Trophoblast cell (in vitro differentiated cells and primary cell): ENCODE results near the gene GPI.

Experiments used
- DNase-seq, 2 donors: peaks; one replicate each; pipeline ENCODE4 v3.0.0-alpha.2; 2016
- H2AFZ ChIP-seq: 2 replicates; pipeline ENCODE4 v1.6.1; 2013; ENCODE audit warnings: low read length, moderate library complexity, mild to moderate bottlenecking; ENCODE audit not compliant: insufficient read depth, poor library complexity
- H2AK5ac ChIP-seq: 2 replicates; pipeline ENCODE4 v1.6.1; 2013; ENCODE audit warnings: mild to moderate bottlenecking, low read length
- H2BK120ac ChIP-seq: 2 replicates; pipeline ENCODE4 v1.6.1; 2013; ENCODE audit warnings: low read length, mild to moderate bottlenecking, moderate library complexity; ENCODE audit not compliant: insufficient read depth, poor library complexity
- H2BK12ac ChIP-seq: 2 replicates; pipeline ENCODE4 v1.6.1; 2013; ENCODE audit warnings: mild to moderate bottlenecking, low read length, moderate library complexity
- H2BK5ac ChIP-seq: 2 replicates; pipeline ENCODE4 v1.6.1; 2013; ENCODE audit warnings: low read length, low read depth, moderate library complexity, mild to moderate bottlenecking; ENCODE audit not compliant: poor library complexity
- H3K14ac ChIP-seq: 2 replicates; pipeline ENCODE4 v1.6.1; 2013; ENCODE audit warnings: mild to moderate bottlenecking, low read length
- H3K18ac ChIP-seq: 2 replicates; pipeline ENCODE4 v1.6.1; 2013; ENCODE audit warnings: mild to moderate bottlenecking, low read length
- H3K23ac ChIP-seq: 2 replicates; pipeline ENCODE4 v1.6.1; 2013; ENCODE audit warnings: low read length
- H3K27ac ChIP-seq: 2 replicates; pipeline ENCODE4 v1.5.1; 2013; ENCODE audit warnings: low read depth, mild to moderate bottlenecking, inconsistent platforms, low read length, moderate library complexity
- H3K27me3 ChIP-seq: 2 replicates; pipeline ENCODE4 v1.6.1; 2013; ENCODE audit warnings: inconsistent platforms, mild to moderate bottlenecking, low read length, moderate library complexity; ENCODE audit not compliant: insufficient read depth
- H3K36me3 ChIP-seq, 2 experiments: 1 replicate in 1 of 2; 2 replicates in 1 of 2; pipeline ENCODE4 v1.6.1; 2013; ENCODE audit warnings: low read length in 2 of 2, mild to moderate bottlenecking in 2 of 2, moderate library complexity in 1 of 2; ENCODE audit not compliant: insufficient read depth in 2 of 2, control insufficient read depth in 1 of 2
- H3K4ac ChIP-seq: 2 replicates; pipeline ENCODE4 v1.6.1; 2013; ENCODE audit warnings: low read depth, mild to moderate bottlenecking, low read length, moderate library complexity
- H3K4me1 ChIP-seq, 2 experiments: 1 replicate in 1 of 2; 2 replicates in 1 of 2; pipeline ENCODE4 v1.6.1; 2013; ENCODE audit warnings: low read length in 2 of 2, mild to moderate bottlenecking in 2 of 2, moderate library complexity in 1 of 2; ENCODE audit not compliant: insufficient read depth in 2 of 2, control insufficient read depth in 1 of 2
- H3K4me2 ChIP-seq: 2 replicates; pipeline ENCODE4 v1.6.1; 2013; ENCODE audit warnings: inconsistent platforms, mild to moderate bottlenecking, low read length, moderate library complexity
- H3K4me3 ChIP-seq: 2 replicates; pipeline ENCODE4 v1.5.1; 2013; ENCODE audit warnings: mild to moderate bottlenecking, low read depth, low read length, inconsistent platforms
- H3K79me1 ChIP-seq: one replicate; pipeline ENCODE4 v1.6.1; 2013; ENCODE audit warnings: low read length
- H3K79me2 ChIP-seq: 2 replicates; pipeline ENCODE4 v1.6.1; 2013; ENCODE audit warnings: low read length, mild to moderate bottlenecking; ENCODE audit not compliant: control insufficient read depth, insufficient read depth, poor library complexity
- H3K9ac ChIP-seq: 2 replicates; pipeline ENCODE4 v1.6.1; 2013; ENCODE audit warnings: mild to moderate bottlenecking, low read length
- H3K9me3 ChIP-seq: 2 replicates; pipeline ENCODE4 v1.6.1; 2013; ENCODE audit warnings: low read depth, mild to moderate bottlenecking, control low read depth, inconsistent platforms, low read length; ENCODE audit not compliant: insufficient read depth
- H4K12ac ChIP-seq: 2 replicates; pipeline ENCODE4 v1.6.1; 2013; ENCODE audit warnings: low read depth, mild to moderate bottlenecking, low read length, moderate library complexity
- H4K8ac ChIP-seq: 2 replicates; pipeline ENCODE4 v1.6.1; 2013; ENCODE audit warnings: low read depth, mild to moderate bottlenecking, low read length, moderate library complexity
- H4K91ac ChIP-seq: one replicate; pipeline ENCODE4 v1.6.1; 2013; ENCODE audit warnings: low read depth, mild to moderate bottlenecking, low read length, moderate library complexity
- WGBS: extraction: QIAGEN DNeasy Blood & Tissue Kit; methylation state at CpG from one replicate; pipeline ENCODE4 v1.1.7; 2013; ENCODE audit warnings: missing lambda C conversion rate; ENCODE audit not compliant: insufficient read length, insufficient coverage; ENCODE audit errors: extremely low coverage; 5-methylcytosine and 5-hydroxymethylcytosine counted together

The GPI gene

DNA sequence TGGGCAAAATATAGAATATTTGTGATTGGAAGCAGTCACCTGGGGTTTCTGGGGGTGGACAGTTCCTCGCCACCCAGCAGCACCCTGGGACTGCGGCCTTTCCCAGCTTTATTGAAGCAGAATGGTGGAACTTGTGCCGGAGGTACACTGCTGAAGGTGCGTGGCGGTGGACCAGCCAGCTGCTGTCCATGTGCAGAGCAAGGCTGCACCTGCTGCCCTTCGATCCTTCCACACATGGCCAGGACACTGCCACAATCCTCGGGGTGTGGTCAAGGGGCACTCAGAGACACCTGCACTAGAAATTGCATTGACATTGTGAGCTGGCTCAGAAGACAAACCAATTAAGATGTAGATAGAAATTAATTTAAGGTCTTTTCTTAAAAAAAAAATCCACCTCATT, 11.4 kb upstream of the GPI start:
- no peak overlapping the region for H4K12ac ChIP-seq
- H3K27ac ChIP-seq: no peak overlapping the region
- no peak overlapping the region for H2AK5ac ChIP-seq
- no peak for DNase-seq
- H3K23ac ChIP-seq: no peak overlapping the region
- no peak overlapping the region for H3K4me3 ChIP-seq
- no peak overlapping the region for H4K91ac ChIP-seq
- H2BK5ac ChIP-seq: no peak overlapping the region
- no peak overlapping the region for H3K18ac ChIP-seq
- peaks cover 4% of the 10 kb centered on the region for H3K9me3 ChIP-seq
- H4K8ac ChIP-seq: no peak overlapping the region
- H2BK12ac ChIP-seq: no peak overlapping the region
- H3K9ac ChIP-seq: no peak overlapping the region
- no peaks in the 10 kb centered on the region for H3K27me3 ChIP-seq
- H3K36me3 ChIP-seq: peaks cover 35 to 42% of the 10 kb centered on the region in 2 experiments
- no peak overlapping the region for H3K4me2 ChIP-seq
- H3K4ac ChIP-seq: no peak overlapping the region
- no peaks in the 10 kb centered on the region for H3K79me2 ChIP-seq
- H3K4me1 ChIP-seq: peaks cover 2 to 4% of the 10 kb centered on the region in 2 experiments
- no peak overlapping the region for H2BK120ac ChIP-seq
- no peak overlapping the region for H3K14ac ChIP-seq
- no peak overlapping the region for H2AFZ ChIP-seq
- WGBS: no CpG with 5 or more reads among the region's 7 CpGs
- H3K79me1 ChIP-seq: no peaks in the 10 kb centered on the region

DNA sequence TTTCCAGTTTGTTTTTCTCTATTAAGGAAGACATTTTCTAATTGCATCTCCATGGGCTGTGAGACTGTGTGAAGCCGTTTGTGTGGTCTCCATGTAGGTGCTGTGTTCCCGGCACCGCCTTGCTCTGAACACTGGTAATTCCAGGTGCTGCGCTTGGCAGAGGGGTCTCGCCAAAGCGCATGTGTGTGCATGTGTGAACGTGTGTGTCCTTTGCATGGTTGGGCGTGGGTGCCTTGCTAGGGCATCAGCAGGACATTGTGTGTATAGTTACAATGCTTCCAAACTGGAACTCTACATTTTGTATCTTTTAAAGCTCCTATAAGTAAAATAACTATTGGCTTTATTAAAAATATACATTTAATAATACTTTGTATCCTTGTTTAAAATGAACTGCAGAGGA, 9.8 kb upstream of the GPI start:
- no peak overlapping the region for H3K18ac ChIP-seq
- H3K79me1 ChIP-seq: peaks cover 9% of the 10 kb centered on the region
- H4K12ac ChIP-seq: no peak overlapping the region
- H2AFZ ChIP-seq: no peak overlapping the region
- no peak overlapping the region for H3K4ac ChIP-seq
- H4K91ac ChIP-seq: no peak overlapping the region
- no peak overlapping the region for H3K4me3 ChIP-seq
- no CpG with 5 or more reads among the region's 8 CpGs for WGBS
- H3K14ac ChIP-seq: no peak overlapping the region
- H3K9ac ChIP-seq: no peak overlapping the region
- no peaks in the 10 kb centered on the region for H3K27me3 ChIP-seq
- H3K36me3 ChIP-seq: peaks cover 29 to 31% of the 10 kb centered on the region in 2 experiments
- peaks cover 4% of the 10 kb centered on the region for H3K9me3 ChIP-seq
- no peak overlapping the region for H3K4me2 ChIP-seq
- H3K23ac ChIP-seq: no peak overlapping the region
- H2BK120ac ChIP-seq: no peak overlapping the region
- H2AK5ac ChIP-seq: no peak overlapping the region
- H3K27ac ChIP-seq: no peak overlapping the region
- no peak for DNase-seq
- H3K4me1 ChIP-seq: peaks cover 8 to 10% of the 10 kb centered on the region in 2 experiments
- no peaks in the 10 kb centered on the region for H3K79me2 ChIP-seq
- no peak overlapping the region for H2BK12ac ChIP-seq
- no peak overlapping the region for H2BK5ac ChIP-seq
- no peak overlapping the region for H4K8ac ChIP-seq

DNA sequence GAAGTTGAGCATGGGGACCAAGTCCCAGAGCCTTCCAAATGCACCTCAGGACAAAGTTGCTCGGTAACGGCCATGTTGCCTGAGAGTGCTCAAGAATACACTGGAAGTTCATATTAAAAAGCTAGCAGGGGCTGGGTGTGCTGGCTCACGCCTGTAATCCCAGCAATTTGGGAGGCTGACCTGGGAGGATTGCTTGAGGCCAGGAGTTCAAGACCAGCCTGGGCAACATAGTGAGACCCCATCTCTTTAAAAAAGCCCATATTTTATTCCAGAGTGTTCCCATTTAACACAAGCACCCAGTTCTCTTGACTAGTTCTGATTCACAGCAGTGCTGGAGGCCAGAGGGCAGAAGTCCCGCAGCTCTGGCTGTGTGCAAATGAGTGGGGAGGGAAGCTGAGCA, 8.1 kb upstream of the GPI start:
- H3K14ac ChIP-seq: no peak overlapping the region
- H4K8ac ChIP-seq: no peak overlapping the region
- no peak overlapping the region for H3K4me3 ChIP-seq
- no peak overlapping the region for H2BK120ac ChIP-seq
- no peak overlapping the region for H3K4ac ChIP-seq
- no peaks in the 10 kb centered on the region for H3K9me3 ChIP-seq
- DNase-seq: no peak
- no peak overlapping the region for H3K27ac ChIP-seq
- H3K4me2 ChIP-seq: no peak overlapping the region
- peaks cover 9% of the 10 kb centered on the region for H3K79me1 ChIP-seq
- no peak overlapping the region for H4K91ac ChIP-seq
- H2AFZ ChIP-seq: no peak overlapping the region
- no peak overlapping the region for H2BK12ac ChIP-seq
- H3K23ac ChIP-seq: no peak overlapping the region
- no peak overlapping the region for H4K12ac ChIP-seq
- no peak overlapping the region for H3K18ac ChIP-seq
- no peaks in the 10 kb centered on the region for H3K27me3 ChIP-seq
- no peak overlapping the region for H2BK5ac ChIP-seq
- H2AK5ac ChIP-seq: no peak overlapping the region
- H3K79me2 ChIP-seq: no peaks in the 10 kb centered on the region
- peaks cover 8 to 10% of the 10 kb centered on the region in 2 experiments for H3K4me1 ChIP-seq
- no peak overlapping the region for H3K9ac ChIP-seq
- peaks cover 21 to 22% of the 10 kb centered on the region in 2 experiments for H3K36me3 ChIP-seq
- no CpG with 5 or more reads among the region's 4 CpGs for WGBS

DNA sequence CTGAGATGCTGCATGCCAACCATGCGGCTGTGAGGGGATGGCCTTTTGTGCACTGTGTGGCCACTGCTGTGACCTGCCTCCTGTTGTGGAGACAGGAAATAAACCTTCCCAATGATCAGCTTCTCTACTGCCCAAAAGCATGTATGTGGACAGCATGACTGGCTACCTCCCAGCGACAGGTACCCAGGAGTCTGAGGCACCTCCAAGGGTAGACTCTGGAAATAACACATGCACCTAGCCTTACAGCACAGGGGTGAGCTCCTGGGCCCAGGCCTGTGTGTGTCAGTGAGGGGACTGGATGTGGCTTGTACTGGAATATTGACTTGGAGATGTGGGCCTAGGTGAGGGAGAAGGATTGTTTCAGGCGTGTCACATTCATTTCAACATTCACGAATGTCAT, 7.6 kb upstream of the GPI start:
- Histone ChIP-seq H2AFZ (no peak overlapping the region), H3K4me2 (no peak overlapping the region), H3K36me3 (peaks cover 16 to 20% of the 10 kb centered on the region in 2 experiments), H3K14ac (no peak overlapping the region), H2BK12ac (no peak overlapping the region), H4K91ac (no peak overlapping the region), H2AK5ac (no peak overlapping the region), H4K12ac (no peak overlapping the region), H3K9ac (no peak overlapping the region), H3K23ac (no peak overlapping the region), H3K27ac (no peak overlapping the region), H3K27me3 (no peaks in the 10 kb centered on the region), H3K79me1 (peaks cover 9% of the 10 kb centered on the region), H3K18ac (no peak overlapping the region), H3K9me3 (no peaks in the 10 kb centered on the region), H4K8ac (no peak overlapping the region), H3K4me3 (no peak overlapping the region), H3K4ac (no peak overlapping the region), H3K4me1 (peaks cover 8 to 10% of the 10 kb centered on the region in 2 experiments), H2BK5ac (no peak overlapping the region), H2BK120ac (no peak overlapping the region), H3K79me2 (no peaks in the 10 kb centered on the region)
- no CpG with 5 or more reads among the region's 4 CpGs for whole genome bisulfite sequencing
- no peak for DNase-seq
